Gastroesophageal sphincter (tissue), 4 donors: ENCODE results near the gene HS6ST3. TPM values are rescaled to one million over a fixed set of nuclear protein-coding genes. Genes with fewer than 3 reads are reported as not detected.

Source experiments
- ATAC-seq: fragments of 150-250 bp; one replicate; pipeline ENCODE4 v1.9.1; 2016; ENCODE audit warnings: mild to moderate bottlenecking, moderate library complexity
- H3K27ac ChIP-seq, 4 donors: fragments of 200-600 bp; sonication (generic) in 3 of 4; 1 replicate in 3 of 4; 2 replicates in 1 of 4; pipeline ENCODE4 v1.5.1; 2016 to 2019
- H3K27me3 ChIP-seq: fragments of 200-600 bp; sonication (generic); one replicate; pipeline ENCODE4 v1.5.1; 2019
- H3K36me3 ChIP-seq, 2 donors: fragments of 200-600 bp; sonication (generic); one replicate each; pipeline ENCODE4 v1.5.1; 2019; ENCODE audit warnings: control low read depth in 1 of 2
- H3K4me1 ChIP-seq, 3 donors: fragments of 200-600 bp; sonication (generic); 1 replicate in 2 of 3; 2 replicates in 1 of 3; pipeline ENCODE4 v1.5.1; 2016 to 2019; ENCODE audit warnings: control low read depth in 2 of 3
- H3K4me3 ChIP-seq, 2 donors: fragments of 200-600 bp; sonication (generic); one replicate each; pipeline ENCODE4 v1.5.1; 2019; ENCODE audit warnings: mild to moderate bottlenecking in 1 of 2, moderate library complexity in 1 of 2
- H3K9me3 ChIP-seq, 3 donors: fragments of 200-600 bp; sonication (generic); one replicate each; pipeline ENCODE4 v1.5.1; 2017 to 2019; ENCODE audit warnings: control low read depth in 2 of 3
- EP300 ChIP-seq: sonication (generic); formaldehyde crosslinking; IDR thresholded peaks from one replicate; pipeline ENCODE4 v1.6.1; 2017; ENCODE audit warnings: antibody characterized with exemption, mild to moderate bottlenecking
- POLR2A ChIP-seq, 2 donors: fragments of 450-650 bp; IDR thresholded peaks; one replicate each; pipeline ENCODE4 v1.6.1; 2017; ENCODE audit warnings: antibody characterized with exemption in 2 of 2, mild to moderate bottlenecking in 2 of 2, moderate library complexity in 1 of 2
- POLR2AphosphoS5 ChIP-seq: sonication (generic); formaldehyde crosslinking; IDR thresholded peaks from one replicate; pipeline ENCODE4 v1.6.1; 2017; ENCODE audit warnings: antibody characterized with exemption
- WGBS, 2 donors: methylation state at CpG; one replicate each; pipeline ENCODE4 v1.1.5; 2018; ENCODE audit warnings: low coverage in 1 of 2; 5-methylcytosine and 5-hydroxymethylcytosine counted together
- total RNA-seq, 4 donors: library from RNA; depleted of rRNA; stranded (reverse); fragments of >200 nt; gene quantifications; one replicate each; pipeline ENCODE4 v1.1.0, GENCODE V29; 2016
- TF ChIP-seq, protein P1 (sequence below), 4 experiments: fragments of 200-600 bp in 2 of 4; fragments of 450-650 bp in 2 of 4; sonication (generic) in 1 of 4; IDR thresholded peaks; one replicate each; pipeline ENCODE4 v1.5.1; 2017 to 2019; ENCODE audit warnings: antibody characterized with exemption in 4 of 4, mild to moderate bottlenecking in 2 of 4, moderate library complexity in 2 of 4

HS6ST3 gene
- total RNA-seq, 4 donors from 2014 or later: 3.4 to 13.2 (median 5.2) TPM

- no peaks in the 10 kb centered on the region for H3K36me3 ChIP-seq
- H3K4me1 ChIP-seq: peaks cover 0 to 18% (median 0%) of the 10 kb centered on the region in 3 donors
- H3K27me3 ChIP-seq: no peaks in the 10 kb centered on the region
- H3K4me3 ChIP-seq: no peak overlapping the region
- TF ChIP-seq, protein P1, sequence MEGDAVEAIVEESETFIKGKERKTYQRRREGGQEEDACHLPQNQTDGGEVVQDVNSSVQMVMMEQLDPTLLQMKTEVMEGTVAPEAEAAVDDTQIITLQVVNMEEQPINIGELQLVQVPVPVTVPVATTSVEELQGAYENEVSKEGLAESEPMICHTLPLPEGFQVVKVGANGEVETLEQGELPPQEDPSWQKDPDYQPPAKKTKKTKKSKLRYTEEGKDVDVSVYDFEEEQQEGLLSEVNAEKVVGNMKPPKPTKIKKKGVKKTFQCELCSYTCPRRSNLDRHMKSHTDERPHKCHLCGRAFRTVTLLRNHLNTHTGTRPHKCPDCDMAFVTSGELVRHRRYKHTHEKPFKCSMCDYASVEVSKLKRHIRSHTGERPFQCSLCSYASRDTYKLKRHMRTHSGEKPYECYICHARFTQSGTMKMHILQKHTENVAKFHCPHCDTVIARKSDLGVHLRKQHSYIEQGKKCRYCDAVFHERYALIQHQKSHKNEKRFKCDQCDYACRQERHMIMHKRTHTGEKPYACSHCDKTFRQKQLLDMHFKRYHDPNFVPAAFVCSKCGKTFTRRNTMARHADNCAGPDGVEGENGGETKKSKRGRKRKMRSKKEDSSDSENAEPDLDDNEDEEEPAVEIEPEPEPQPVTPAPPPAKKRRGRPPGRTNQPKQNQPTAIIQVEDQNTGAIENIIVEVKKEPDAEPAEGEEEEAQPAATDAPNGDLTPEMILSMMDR (IDR thresholded peaks at IDR 0.05): no peak
- TF ChIP-seq POLR2AphosphoS5: no peak
- no peak for TF ChIP-seq EP300
- TF ChIP-seq POLR2A (IDR thresholded peaks at IDR 0.05): no peak
- WGBS, 2 donors: 82 to 91% methylated on average over 5 of the region's 5 CpGs
- no peak overlapping the region for H3K27ac ChIP-seq
- ATAC-seq: no peak
- H3K9me3 ChIP-seq: no peaks in the 10 kb centered on the region
Observed at GRCh38 chr13:96179309-96179708, 89.4 kb downstream of the HS6ST3 start.

DNA sequence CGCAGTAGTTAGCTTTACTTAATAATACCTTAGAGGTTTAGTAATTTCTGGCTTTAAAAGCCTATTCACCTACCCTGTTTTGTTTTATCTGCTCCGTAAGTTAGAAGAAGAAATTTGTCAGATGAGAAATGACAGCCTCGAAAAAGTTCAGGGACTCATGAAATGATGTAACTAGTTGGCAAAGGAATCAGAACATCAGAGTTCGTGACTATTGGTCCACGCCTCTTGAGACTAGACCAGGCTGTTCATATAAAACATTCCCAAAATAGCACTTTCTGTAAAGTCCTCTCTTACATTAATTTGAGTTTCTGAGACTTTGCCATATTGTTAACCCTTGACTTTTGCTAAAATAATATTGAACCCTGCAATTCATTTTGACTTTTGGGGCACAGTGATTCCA lies 92.0 kb downstream of the HS6ST3 start:
- no peaks in the 10 kb centered on the region for H3K27me3 ChIP-seq
- peak; percentile 69 for ATAC-seq
- no peak overlapping the region for H3K4me3 ChIP-seq
- H3K4me1 ChIP-seq: peaks cover 0 to 18% (median 0%) of the 10 kb centered on the region in 3 donors
- H3K9me3 ChIP-seq: no peaks in the 10 kb centered on the region
- H3K36me3 ChIP-seq: no peaks in the 10 kb centered on the region
- WGBS, 2 donors: 23 to 27% methylated on average over 5 of the region's 5 CpGs
- H3K27ac ChIP-seq: peak overlapping the region; percentile 14 to 70 (median 40)
- TF ChIP-seq, protein P1 (IDR thresholded peaks at IDR 0.05): no peak
- TF ChIP-seq POLR2AphosphoS5 (no peak), POLR2A (IDR thresholded peaks at IDR 0.05) (no peak), EP300 (no peak)

DNA sequence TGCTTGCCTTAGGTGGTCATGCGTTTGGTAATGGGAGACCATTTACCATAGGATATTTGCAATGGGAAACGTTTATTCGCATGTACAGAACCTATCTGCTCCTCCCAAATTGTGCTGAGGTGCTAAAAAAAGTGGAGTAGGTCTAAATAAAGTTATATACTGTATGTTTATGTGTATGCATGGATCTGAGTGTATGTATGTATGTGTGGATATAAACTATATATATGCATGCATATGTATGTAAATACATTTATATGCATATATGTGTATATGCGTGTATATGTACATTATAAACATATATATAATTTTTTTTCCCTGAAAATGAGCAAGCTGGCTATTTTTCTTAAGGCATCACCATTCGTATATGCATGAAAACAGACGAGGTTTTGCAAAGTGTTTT lies 95.9 kb downstream of the HS6ST3 start:
- Histone ChIP-seq H3K27me3 (no peaks in the 10 kb centered on the region), H3K36me3 (no peaks in the 10 kb centered on the region), H3K27ac (no peak overlapping the region), H3K4me3 (no peak overlapping the region), H3K9me3 (no peaks in the 10 kb centered on the region), H3K4me1 (peaks cover 0 to 18% (median 0%) of the 10 kb centered on the region in 3 donors)
- WGBS, 2 donors: 88 to 90% methylated on average over 6 of the region's 6 CpGs
- TF ChIP-seq, protein P1 (IDR thresholded peaks at IDR 0.05): no peak
- TF ChIP-seq EP300 (no peak), POLR2AphosphoS5 (no peak), POLR2A (IDR thresholded peaks at IDR 0.05) (no peak)
- no peak for ATAC-seq

- WGBS, 2 donors: 15 to 18% methylated on average over 3 of the region's 3 CpGs
- no peaks in the 10 kb centered on the region for H3K36me3 ChIP-seq
- no peaks in the 10 kb centered on the region for H3K27me3 ChIP-seq
- H3K27ac ChIP-seq: no peak overlapping the region
- no peak for TF ChIP-seq POLR2AphosphoS5
- TF ChIP-seq POLR2A (IDR thresholded peaks at IDR 0.05): no peak
- TF ChIP-seq, protein P1 (IDR thresholded peaks at IDR 0.05): no peak
- no peak for TF ChIP-seq EP300
- no peak overlapping the region for H3K4me3 ChIP-seq
- H3K4me1 ChIP-seq: no peaks in the 10 kb centered on the region
- no peaks in the 10 kb centered on the region for H3K9me3 ChIP-seq
- ATAC-seq: no peak
Observed at GRCh38 chr13:96191367-96191766, 101.5 kb downstream of the HS6ST3 start.

GRCh38 chr13:96193728-96194310 lies 103.9 kb downstream of the HS6ST3 start:
- no peak overlapping the region for H3K27ac ChIP-seq
- H3K36me3 ChIP-seq: no peaks in the 10 kb centered on the region
- TF ChIP-seq, protein P1 (IDR thresholded peaks at IDR 0.05): no peak
- TF ChIP-seq EP300 (no peak), POLR2AphosphoS5 (no peak), POLR2A (IDR thresholded peaks at IDR 0.05) (no peak)
- no peak for ATAC-seq
- WGBS, 2 donors: 31 to 41% methylated on average over 5 of the region's 5 CpGs
- no peaks in the 10 kb centered on the region for H3K4me1 ChIP-seq
- H3K4me3 ChIP-seq: no peak overlapping the region
- H3K27me3 ChIP-seq: no peaks in the 10 kb centered on the region
- H3K9me3 ChIP-seq: no peaks in the 10 kb centered on the region
